IMR-90 (cell line): ENCODE results near the gene GAL. TPM values are rescaled to one million over a fixed set of nuclear protein-coding genes. Genes with fewer than 3 reads are reported as not detected.
A peak's percentile ranks its signal among the peaks of the same experiment; 100 is the strongest.

ENCODE experiments used
- ATAC-seq: fragments of 200-7000 bp; cut with Tn5 transposase; 2 replicates; pipeline ENCODE4 v1.9.1; 2020; ENCODE audit warnings: low read depth, mild to moderate bottlenecking, moderate library complexity
- BruUV-seq: library from RNA; stranded (reverse); fragments of 400-500 nt; replicated peaks from 2 replicates; lab custom pipeline; 2021; lab: Mats Ljungman, UMichigan
- CTCF ChIA-PET: fragments of 300-600 bp; formaldehyde crosslinking; extraction: SDS; loops from one replicate; lab custom pipeline; 2021; ENCODE audit warnings: antibody characterized with exemption; lab: Yijun Ruan, JAX
- POLR2A ChIA-PET: fragments of 300-600 bp; sonication (Branson Sonifier 250); formaldehyde crosslinking; loops from one replicate; lab custom pipeline; 2022; ENCODE audit warnings: antibody characterized with exemption; ENCODE audit not compliant: unreplicated experiment; lab: Charles Lee
- DNase-seq: peaks from one replicate; pipeline ENCODE4 v3.0.0; 2013
- H2AFZ ChIP-seq: replicated peaks from 2 replicates; pipeline ENCODE3; 2013; ENCODE audit warnings: low read length, mild to moderate bottlenecking; ENCODE audit not compliant: poor library complexity
- H2AK5ac ChIP-seq: 2 replicates; pipeline ENCODE4 v1.6.1; 2013; ENCODE audit warnings: low read depth, low read length, inconsistent platforms
- H2AK9ac ChIP-seq: replicated peaks from 2 replicates; pipeline ENCODE3; 2013; ENCODE audit warnings: mild to moderate bottlenecking, low read depth, low read length, moderate library complexity; ENCODE audit not compliant: poor library complexity
- H2BK120ac ChIP-seq: 2 replicates; pipeline ENCODE4 v1.6.1; 2013; ENCODE audit warnings: low read depth, low read length, inconsistent platforms
- H2BK15ac ChIP-seq: 3 replicates; pipeline ENCODE4 v1.6.1; 2013; ENCODE audit warnings: low read depth, low read length, inconsistent platforms
- H2BK20ac ChIP-seq: 2 replicates; pipeline ENCODE4 v1.6.1; 2013; ENCODE audit warnings: low read depth, mild to moderate bottlenecking, inconsistent platforms, low read length, moderate library complexity
- H2BK5ac ChIP-seq: 2 replicates; pipeline ENCODE4 v1.6.1; 2013; ENCODE audit warnings: mild to moderate bottlenecking, low read depth, low read length, inconsistent platforms; ENCODE audit not compliant: poor library complexity, severe bottlenecking
- H3K14ac ChIP-seq: replicated peaks from 2 replicates; pipeline ENCODE4 v1.6.1; 2013; ENCODE audit warnings: low read depth, low read length, inconsistent platforms
- H3K18ac ChIP-seq: 2 replicates; pipeline ENCODE4 v1.6.1; 2013; ENCODE audit warnings: low read depth, low read length, control low read depth
- H3K23ac ChIP-seq: 2 replicates; pipeline ENCODE4 v1.6.1; 2013; ENCODE audit warnings: low read depth, low read length, inconsistent platforms
- H3K27ac ChIP-seq: 2 replicates; pipeline ENCODE4 v1.5.1; 2013; ENCODE audit warnings: mild to moderate bottlenecking, control low read depth, low read length; ENCODE audit not compliant: insufficient read depth
- H3K27me3 ChIP-seq: 2 replicates; pipeline ENCODE4 v1.6.1; 2013; ENCODE audit warnings: low read length; ENCODE audit not compliant: control insufficient read depth, insufficient read depth
- H3K36me3 ChIP-seq: 2 replicates; pipeline ENCODE4 v1.6.1; 2013; ENCODE audit warnings: low read length, mixed read lengths; ENCODE audit not compliant: control insufficient read depth, insufficient read depth
- H3K4ac ChIP-seq: 2 replicates; pipeline ENCODE4 v1.6.1; 2013; ENCODE audit warnings: low read depth, low read length, inconsistent platforms
- H3K4me1 ChIP-seq: 2 replicates; pipeline ENCODE4 v1.6.1; 2013; ENCODE audit warnings: low read length, mixed read lengths; ENCODE audit not compliant: control insufficient read depth, insufficient read depth
- H3K4me2 ChIP-seq: 2 replicates; pipeline ENCODE4 v1.6.1; 2013; ENCODE audit warnings: low read depth, mild to moderate bottlenecking, control low read depth, low read length, moderate library complexity
- H3K4me3 ChIP-seq: 2 replicates; pipeline ENCODE4 v1.5.1; 2013; ENCODE audit warnings: low read depth, mild to moderate bottlenecking, control low read depth, low read length, moderate library complexity; ENCODE audit not compliant: insufficient read depth
- H3K56ac ChIP-seq: 2 replicates; pipeline ENCODE4 v1.6.1; 2013; ENCODE audit warnings: low read length, inconsistent platforms; ENCODE audit not compliant: insufficient read depth; ENCODE audit errors: extremely low read depth
- H3K79me1 ChIP-seq, 2 experiments: 2 replicates each; pipeline ENCODE4 v1.6.1; 2013; ENCODE audit warnings: low read length in 2 of 2, inconsistent platforms in 1 of 2, low read depth in 1 of 2
- H3K9ac ChIP-seq: 2 replicates; pipeline ENCODE4 v1.6.1; 2013; ENCODE audit warnings: low read depth, low read length, control low read depth
- H3K9me1 ChIP-seq: 2 replicates; pipeline ENCODE4 v1.6.1; 2013; ENCODE audit warnings: low read length, inconsistent platforms; ENCODE audit not compliant: insufficient read depth
- H3K9me3 ChIP-seq: 2 replicates; pipeline ENCODE4 v1.6.1; 2013; ENCODE audit warnings: low read length; ENCODE audit not compliant: control insufficient read depth, insufficient read depth
- H4K20me1 ChIP-seq: 2 replicates; pipeline ENCODE4 v1.6.1; 2013; ENCODE audit warnings: low read length, inconsistent platforms; ENCODE audit not compliant: insufficient read depth
- H4K5ac ChIP-seq: 2 replicates; pipeline ENCODE4 v1.6.1; 2013; ENCODE audit warnings: mild to moderate bottlenecking, low read depth, low read length, control low read depth
- H4K8ac ChIP-seq, 2 experiments: 2 replicates each; pipeline ENCODE4 v1.6.1; 2013; ENCODE audit warnings: low read depth in 2 of 2, low read length in 2 of 2, control low read depth in 1 of 2, inconsistent platforms in 1 of 2
- H4K91ac ChIP-seq: 2 replicates; pipeline ENCODE4 v1.6.1; 2013; ENCODE audit warnings: low read depth, low read length, inconsistent platforms; ENCODE audit not compliant: insufficient read depth
- BHLHE40 ChIP-seq: fragments of 150-350 bp; IDR thresholded peaks from 2 replicates; pipeline ENCODE4 v1.6.1; 2016; ENCODE audit warnings: mild to moderate bottlenecking, low read depth, low read length
- CTCF ChIP-seq: conservative IDR thresholded peaks from 2 replicates; pipeline ENCODE4 v1.5.1; 2012; ENCODE audit warnings: mild to moderate bottlenecking, low read depth, low read length, improper control_type of control experiment
- FOS ChIP-seq: fragments of 150-350 bp; IDR thresholded peaks from 2 replicates; pipeline ENCODE4 v1.6.1; 2016; ENCODE audit warnings: low read depth, low read length
- MAFK ChIP-seq: IDR thresholded peaks from 2 replicates; pipeline ENCODE4 v1.6.1; 2012; ENCODE audit warnings: low read depth, low read length, improper control_type of control experiment
- MXI1 ChIP-seq: IDR thresholded peaks from 2 replicates; pipeline ENCODE4 v1.6.1; 2012; ENCODE audit warnings: low read depth, mild to moderate bottlenecking, low read length, moderate library complexity, borderline replicate concordance
- NFE2L2 ChIP-seq: fragments of 150-350 bp; IDR thresholded peaks from 2 replicates; pipeline ENCODE4 v1.6.1; 2016; ENCODE audit warnings: low read depth, mild to moderate bottlenecking, low read length
- RFX5 ChIP-seq: IDR thresholded peaks from 2 replicates; pipeline ENCODE4 v1.8.0; 2012; ENCODE audit warnings: low read depth, mild to moderate bottlenecking, low read length, moderate library complexity
- WGBS, 2 experiments: methylation state at CpG; one replicate each; pipeline versions ENCODE4 v1.1.5 to v1.1.7; 2013; ENCODE audit warnings: missing lambda C conversion rate in 2 of 2; ENCODE audit not compliant: insufficient read length in 1 of 2; ENCODE audit errors: extremely low coverage in 2 of 2; 5-methylcytosine and 5-hydroxymethylcytosine counted together
- dilution Hi-C: fragments of 300-500 bp; cut with HindIII; formaldehyde crosslinking; loops from one replicate; pipeline ENCODE4 v1.14.3; 2018; ENCODE audit warnings: low sequenced_read_pairs; ENCODE audit not compliant: unreplicated experiment
- in situ Hi-C: fragments of 300-500 bp; cut with MboI; formaldehyde crosslinking; loops from 3 replicates; pipeline ENCODE4 v1.14.3; 2019; ENCODE audit warnings: low sequenced_read_pairs, inconsistent platforms, mixed read lengths
- intact Hi-C: fragments of 100-400 bp; cut with micrococcal nuclease; formaldehyde crosslinking; loops from 2 replicates; pipeline ENCODE4 v1.10.0; 2022
- polyA plus RNA-seq, 3 experiments: library from polyadenylated mRNA; depleted of rRNA; stranded (reverse); fragments of >200 nt; gene quantifications; 2 replicates each; pipeline ENCODE4 v1.2.3, GENCODE V29; 2012; ENCODE audit warnings: low replicate concordance in 1 of 3
- total RNA-seq: library from RNA; depleted of rRNA; stranded (reverse); fragments of >200 nt; gene quantifications from 2 replicates; pipeline ENCODE4 v1.2.3, GENCODE V29; 2012

The GAL gene
- total and polyA plus RNA-seq, 2 of the 4 experiments (the other 2 are of a cell fraction): 2.0 TPM; not detected in 1

GRCh38 chr11:68683121-68683520, 1.2 kb upstream of the GAL start:
- ATAC-seq: no peak
- no TSS peak for BruUV-seq

More at GRCh38 chr11:68683121-68683520, 1.2 kb upstream of the GAL start:
- Histone ChIP-seq H4K5ac (no peak overlapping the region), H3K9me3 (no peaks in the 10 kb centered on the region), H4K8ac (no peak overlapping the region), H3K18ac (no peak overlapping the region), H3K9me1 (no peaks in the 10 kb centered on the region; the same call in 1 of the 2 replicates), H3K27ac (no peak overlapping the region), H2AK9ac (no peak overlapping the region), H3K4me1 (peaks cover 3% of the 10 kb centered on the region; the same call in 1 of the 2 replicates), H2BK5ac (no peak overlapping the region), H2AK5ac (peak overlapping the region; percentile 81; the same call in 1 of the 2 replicates), H2BK120ac (no peak overlapping the region), H3K23ac (no peak overlapping the region), H3K36me3 (no peaks in the 10 kb centered on the region), H3K4me3 (no peak overlapping the region), H3K14ac (no peak overlapping the region), H3K4ac (no peak overlapping the region), H3K56ac (no peak overlapping the region), H4K20me1 (no peaks in the 10 kb centered on the region; the same call in 1 of the 2 replicates), H2AFZ (no peak overlapping the region), H4K91ac (no peak overlapping the region), H2BK20ac (no peak overlapping the region), H3K79me1 (no peaks in the 10 kb centered on the region), H3K9ac (no peak overlapping the region), H2BK15ac (no peak overlapping the region), H3K4me2 (no peak overlapping the region), H3K27me3 (peaks cover 50% of the 10 kb centered on the region)
- 100% methylated on average over 2 of the region's 7 CpGs; no CpG with 5 or more reads in 1 of the 2 experiments for WGBS, 2 experiments
- DNase-seq: no peak
- CTCF ChIA-PET: no interaction called here
- in situ Hi-C loops (no loop called here), dilution Hi-C loops (no loop called here), intact Hi-C loops (no loop called here)
- TF ChIP-seq FOS (no peak), MAFK (no peak), RFX5 (no peak), CTCF (no peak), BHLHE40 (no peak), MXI1 (no peak), NFE2L2 (no peak)
- POLR2A ChIA-PET: no interaction called here
